ENCODE data around the gene COMTD1.
"Not testable (repeated sequence)": the region's sequence is repeated elsewhere in the genome, so short reads cannot be mapped to it uniquely, and the experiment has no call there.

Gene COMTD1

GRCh38 chr10:75202321-75203045 is 33.3 kb downstream of the COMTD1 start:
- peak; percentile 45 for DNase-seq (ENCODE audit: low spot score)
- no peak for TF ChIP-seq CTCF (conservative IDR thresholded peaks at IDR 0.05; ENCODE audit: low read depth)
- POLR2A ChIA-PET (ENCODE audit: low non-redundant PET) = no interaction called here
- peak overlapping the region; percentile 99 for H3K27ac ChIP-seq
- CTCF ChIA-PET = interaction anchor here (0.6 kb wide), 1 partner anchor 9 kb away, joined by 6 read pairs; no protein-coding TSS in a partner anchor

DNA sequence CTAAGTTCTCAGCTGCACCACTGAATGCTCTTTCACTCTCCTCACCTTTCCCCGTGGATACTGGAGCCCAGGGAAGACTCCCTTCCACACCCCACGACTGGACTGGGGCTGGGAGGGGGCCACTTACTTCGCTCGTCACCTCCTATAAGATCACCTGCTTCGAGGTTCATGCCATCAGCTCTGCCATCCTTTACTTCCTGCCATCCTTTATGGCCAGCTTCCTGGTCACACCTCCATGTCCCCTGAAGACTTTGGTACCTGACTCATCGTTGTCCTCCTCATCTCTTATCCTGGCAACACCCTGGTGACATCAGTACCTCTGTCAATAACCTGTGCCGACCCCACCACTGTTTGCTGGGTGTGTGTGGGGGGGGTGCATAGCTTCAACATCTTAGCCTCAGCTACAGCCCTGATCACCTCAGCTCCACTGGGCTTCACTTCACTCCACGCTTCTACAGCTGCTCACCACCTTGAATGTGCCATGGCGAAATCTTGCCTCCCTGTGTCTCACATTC is 33.9 kb downstream of the COMTD1 start:
- TF ChIP-seq CTCF (conservative IDR thresholded peaks at IDR 0.05; ENCODE audit: low read depth) = no peak
- ChIA-PET POLR2A (ENCODE audit: low non-redundant PET) (no interaction called here), CTCF (interaction anchor here (0.6 kb wide), 1 partner anchor 8 kb away, joined by 6 read pairs; no protein-coding TSS in a partner anchor)
- no peak for DNase-seq (ENCODE audit: low spot score)
- peak overlapping the region; percentile 99 for H3K27ac ChIP-seq

GRCh38 chr10:75199949-75200348 is 35.8 kb downstream of the COMTD1 start:
- POLR2A ChIA-PET (ENCODE audit: low non-redundant PET) = interaction anchor here (1.3 kb wide), 1 partner anchor 11 kb away, joined by 8 read pairs; the partner anchor contains the start of gene VDAC2
- CTCF ChIA-PET = interaction anchor here (0.7 to 1.8 kb wide), 2 partner anchors 31 to 342 kb away, joined by 4 to 10 read pairs; no protein-coding TSS in a partner anchor
- DNase-seq (ENCODE audit: low spot score) = not testable (repeated sequence)

DNA sequence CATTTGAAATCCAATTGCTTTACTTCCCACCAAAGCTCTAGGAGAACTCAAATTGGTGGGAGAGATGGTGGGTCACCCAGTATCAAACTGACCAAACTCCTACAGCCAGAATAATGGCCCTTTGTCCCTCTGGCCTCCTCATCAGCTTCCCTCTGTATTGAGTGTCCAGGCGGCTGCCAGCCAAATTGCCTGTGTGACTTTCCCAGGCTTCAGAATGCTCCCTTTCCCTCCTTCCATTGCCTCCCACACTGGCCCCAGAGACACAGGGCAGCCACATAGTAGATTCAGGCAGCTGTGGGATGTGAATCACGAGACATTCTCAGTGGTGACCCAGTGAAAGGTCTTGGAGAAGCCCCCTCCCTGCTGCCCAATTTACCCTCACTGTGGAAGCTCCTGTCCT is 37.9 kb downstream of the COMTD1 start:
- no peak for DNase-seq (ENCODE audit: low spot score)
- H3K27ac ChIP-seq = peak overlapping the region; percentile 72; the same call in 1 of the 2 replicates
- CTCF ChIA-PET = interaction anchor here (0.6 to 1.0 kb wide), 3 partner anchors 10 to 44 kb away, joined by 3 to 4 read pairs (median 4); no protein-coding TSS in a partner anchor
- POLR2A ChIA-PET (ENCODE audit: low non-redundant PET) = no interaction called here
- TF ChIP-seq CTCF (conservative IDR thresholded peaks at IDR 0.05; ENCODE audit: low read depth) = no peak

More at GRCh38 chr10:75199949-75200348, 35.8 kb downstream of the COMTD1 start:
- peak overlapping the region; percentile 99 for H3K27ac ChIP-seq

DNA sequence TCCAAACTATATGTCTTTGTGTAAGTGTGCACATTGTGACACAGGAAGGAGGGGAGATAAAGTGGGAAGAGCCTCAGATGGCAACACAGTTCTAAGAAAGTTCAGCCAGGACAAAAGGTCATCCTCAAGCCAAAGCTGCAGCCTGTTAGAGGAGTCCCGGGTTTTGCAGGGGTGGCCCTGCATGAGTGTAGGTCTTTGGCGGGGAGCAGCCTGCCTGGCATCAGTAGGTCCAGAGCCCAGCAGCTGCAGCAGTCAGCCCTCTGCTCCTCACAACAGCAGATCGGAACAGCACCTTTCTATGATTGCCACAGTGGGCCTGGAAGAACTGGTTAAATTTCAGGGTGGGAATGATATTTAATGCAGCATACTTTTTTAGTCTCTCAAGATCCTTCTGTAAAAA is 38.7 kb downstream of the COMTD1 start:
- H3K27ac ChIP-seq = peak overlapping the region; percentile 79
- ChIA-PET CTCF (interaction anchor here (0.7 to 1.1 kb wide), 3 partner anchors 34 to 78 kb away, joined by 3 read pairs; no protein-coding TSS in a partner anchor), POLR2A (ENCODE audit: low non-redundant PET) (no interaction called here)
- DNase-seq (ENCODE audit: low spot score) = no peak
- no peak for TF ChIP-seq CTCF (conservative IDR thresholded peaks at IDR 0.05; ENCODE audit: low read depth)

DNA sequence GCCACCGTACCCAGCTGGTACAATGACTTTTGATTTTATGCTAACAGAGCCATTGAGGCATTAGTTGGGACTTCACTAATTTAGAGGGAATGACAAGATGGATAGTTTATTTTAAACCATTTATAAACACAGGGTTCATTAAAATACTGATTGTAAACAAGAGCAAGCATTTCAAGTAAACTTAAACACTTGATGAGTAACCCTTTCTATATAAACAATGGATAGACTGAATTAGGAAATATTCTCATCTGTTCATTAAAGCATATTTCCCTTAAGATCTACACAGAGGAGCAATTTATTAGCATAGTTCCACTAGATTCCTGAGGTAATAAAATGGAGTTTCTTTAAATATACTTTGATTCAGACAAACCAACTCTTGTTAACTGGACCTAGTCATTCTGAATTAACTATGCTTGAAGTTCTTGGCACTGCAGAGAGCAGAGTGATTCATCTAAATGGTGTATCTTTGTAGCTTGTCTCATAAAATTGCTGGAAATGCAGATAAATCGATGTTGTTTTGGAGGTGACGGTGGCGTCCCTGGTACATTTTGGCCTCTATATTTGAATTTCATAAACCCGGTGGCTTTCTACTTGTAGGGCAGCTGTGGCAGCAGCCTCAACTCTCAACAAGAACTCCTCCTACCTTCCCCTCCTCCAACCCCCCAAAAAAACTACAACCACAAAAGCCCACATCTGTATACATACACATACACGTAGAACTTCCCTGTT is 40.6 kb downstream of the COMTD1 start:
- TF ChIP-seq CTCF (conservative IDR thresholded peaks at IDR 0.05; ENCODE audit: low read depth) = no peak
- no peak for DNase-seq (ENCODE audit: low spot score)
- ChIA-PET POLR2A (ENCODE audit: low non-redundant PET) (interaction anchor here (0.6 kb wide), 1 partner anchor 15 kb away, joined by 3 read pairs; the partner anchor contains the start of gene VDAC2), CTCF (interaction anchor here (0.6 kb wide), 2 partner anchors 16 to 25 kb away, joined by 5 read pairs; no protein-coding TSS in a partner anchor)
- peak overlapping the region; percentile 91 for H3K27ac ChIP-seq

GRCh38 chr10:75194625-75195024 is 41.1 kb downstream of the COMTD1 start:
- POLR2A ChIA-PET (ENCODE audit: low non-redundant PET) = interaction anchor here (0.6 kb wide), 1 partner anchor 199 kb away, joined by 7 read pairs; no protein-coding TSS in a partner anchor
- CTCF ChIA-PET = interaction anchor here (0.7 kb wide), 1 partner anchor 872 kb away, joined by 6 read pairs; no protein-coding TSS in a partner anchor

More at GRCh38 chr10:75194625-75195024, 41.1 kb downstream of the COMTD1 start:
- not testable (repeated sequence) for DNase-seq (ENCODE audit: low spot score)
- peak overlapping the region; percentile 91 for H3K27ac ChIP-seq
